ENCODE measurements around the gene CELA2B. TPM values are rescaled to one million over a fixed set of nuclear protein-coding genes. Genes with fewer than 3 reads are reported as not detected.

The CELA2B gene
- total and polyA plus RNA-seq, 9 of the 15 experiments (the other 6 are each of a cell fraction or from before 2014, with no cell fraction given), result 0.25 to 2.1 (median 0.38) TPM; not detected in 5

DNA sequence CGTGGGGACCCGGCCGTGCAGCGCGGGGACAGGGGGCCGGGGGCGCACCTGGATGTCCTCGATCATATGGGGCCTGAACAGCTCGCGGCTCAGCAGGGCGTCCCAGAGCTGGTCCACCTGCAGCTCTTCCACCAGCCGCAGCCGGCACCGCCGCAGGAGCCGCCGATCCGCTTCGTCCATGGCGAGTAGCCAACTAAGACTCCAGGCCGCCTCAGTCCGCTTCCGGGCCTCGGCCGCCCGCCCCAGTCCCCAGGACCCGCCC is 48.0 kb downstream of the CELA2B start, which contains the start of gene CASP9:
CASP9 (minus strand) TSS at position 195 of the 262 bp plus-strand sequence; CDS start at position 180, 15 bp downstream.
- peaks cover 49% of the 10 kb centered on the region for H3K79me2 ChIP-seq (ENCODE audit: control insufficient read depth, insufficient read depth, low read length)
- H3K9me1 ChIP-seq (ENCODE audit: control insufficient read depth, insufficient read depth, low read length), result no peaks in the 10 kb centered on the region
- in situ Hi-C loops (cut with MboI), result no loop called here
- FAIRE-seq, result no peak
- peak within 1 kb of the TSS; percentile 83 for H3K4me3 ChIP-seq
- ChIA-PET CTCF (ENCODE audit: low intra/inter-chr PET ratio) (interaction anchor here (0.6 kb wide), 1 partner anchor 117 kb away, joined by 3 read pairs; no protein-coding TSS in a partner anchor), POLR2A (interaction anchor here (0.6 to 1.2 kb wide), 4 partner anchors 9 to 1901 kb away, joined by 3 to 4 read pairs (median 4); no protein-coding TSS in a partner anchor)
- no peaks in the 10 kb centered on the region for H3K9me3 ChIP-seq (replicated peaks; ENCODE audit: control insufficient read depth, insufficient read depth, low read depth, low read length)
- BruUV-seq (replicated peaks), result no TSS peak
- peak within 1 kb of the TSS; percentile 96 for H2AFZ ChIP-seq (ENCODE audit: low read depth, low read length)
- peaks cover 7% of the 10 kb centered on the region; the same call in 2 of the 3 replicates for H3K36me3 ChIP-seq (ENCODE audit: control insufficient read depth, insufficient read depth, low read length)
- intact Hi-C loops (cut with micrococcal nuclease), result loop anchor here (10.0 kb wide), 1 partner anchor 311 kb away; no protein-coding TSS in a partner anchor
- H4K20me1 ChIP-seq (replicated peaks; ENCODE audit: control insufficient read depth, insufficient read depth, low read length), result no peaks in the 10 kb centered on the region
- peaks cover 15 to 36% of the 10 kb centered on the region in 2 experiments for H3K4me1 ChIP-seq (replicated peaks in 1 of 2; ENCODE audit: control insufficient read depth in 2 of 2, insufficient read depth in 2 of 2, low read length in 2 of 2)
- peak within 1 kb of the TSS; percentile 92 to 94 for H3K9ac ChIP-seq (ENCODE audit: insufficient read depth in 1 of 2, low read depth in 2 of 2, low read length in 2 of 2)
- H3K4me2 ChIP-seq (ENCODE audit: insufficient read depth, low read length), result peak within 1 kb of the TSS; percentile 93
- no peak for DNase-seq (ENCODE audit: extremely low read depth in 1 of 4, low spot score in 3 of 4)
- WGBS (ENCODE audit: insufficient coverage, low coverage, missing lambda C conversion rate), result 3% methylated on average over 20 of the region's 27 CpGs
- ATAC-seq, result no peak
- peak within 1 kb of the TSS; percentile 96 for H3K27ac ChIP-seq (ENCODE audit: extremely low read depth, low read depth, low read length)
- no peaks in the 10 kb centered on the region for H3K27me3 ChIP-seq (ENCODE audit: control insufficient read depth in 2 of 2, insufficient read depth in 2 of 2, low read length in 2 of 2)
- TF ChIP-seq RB1 (IDR thresholded peaks at IDR 0.05; ENCODE audit: low read depth) (peak; percentile 60; the same call in 1 of the 2 replicates), ZNF121 (CRISPR knock-in tag; conservative IDR thresholded peaks at IDR 0.05) (no peak), ZBTB1 (CRISPR knock-in tag; IDR thresholded peaks at IDR 0.05; ENCODE audit: borderline replicate concordance, low read depth) (peak; percentile 7; the same call in 1 of the 2 replicates), COPS2 (conservative IDR thresholded peaks at IDR 0.05) (no peak), SP2 (IDR thresholded peaks at IDR 0.05; ENCODE audit: extremely low read depth, low read depth, low read length, poor library complexity, severe bottlenecking) (no peak)
- TF ChIP-seq, protein P1, sequence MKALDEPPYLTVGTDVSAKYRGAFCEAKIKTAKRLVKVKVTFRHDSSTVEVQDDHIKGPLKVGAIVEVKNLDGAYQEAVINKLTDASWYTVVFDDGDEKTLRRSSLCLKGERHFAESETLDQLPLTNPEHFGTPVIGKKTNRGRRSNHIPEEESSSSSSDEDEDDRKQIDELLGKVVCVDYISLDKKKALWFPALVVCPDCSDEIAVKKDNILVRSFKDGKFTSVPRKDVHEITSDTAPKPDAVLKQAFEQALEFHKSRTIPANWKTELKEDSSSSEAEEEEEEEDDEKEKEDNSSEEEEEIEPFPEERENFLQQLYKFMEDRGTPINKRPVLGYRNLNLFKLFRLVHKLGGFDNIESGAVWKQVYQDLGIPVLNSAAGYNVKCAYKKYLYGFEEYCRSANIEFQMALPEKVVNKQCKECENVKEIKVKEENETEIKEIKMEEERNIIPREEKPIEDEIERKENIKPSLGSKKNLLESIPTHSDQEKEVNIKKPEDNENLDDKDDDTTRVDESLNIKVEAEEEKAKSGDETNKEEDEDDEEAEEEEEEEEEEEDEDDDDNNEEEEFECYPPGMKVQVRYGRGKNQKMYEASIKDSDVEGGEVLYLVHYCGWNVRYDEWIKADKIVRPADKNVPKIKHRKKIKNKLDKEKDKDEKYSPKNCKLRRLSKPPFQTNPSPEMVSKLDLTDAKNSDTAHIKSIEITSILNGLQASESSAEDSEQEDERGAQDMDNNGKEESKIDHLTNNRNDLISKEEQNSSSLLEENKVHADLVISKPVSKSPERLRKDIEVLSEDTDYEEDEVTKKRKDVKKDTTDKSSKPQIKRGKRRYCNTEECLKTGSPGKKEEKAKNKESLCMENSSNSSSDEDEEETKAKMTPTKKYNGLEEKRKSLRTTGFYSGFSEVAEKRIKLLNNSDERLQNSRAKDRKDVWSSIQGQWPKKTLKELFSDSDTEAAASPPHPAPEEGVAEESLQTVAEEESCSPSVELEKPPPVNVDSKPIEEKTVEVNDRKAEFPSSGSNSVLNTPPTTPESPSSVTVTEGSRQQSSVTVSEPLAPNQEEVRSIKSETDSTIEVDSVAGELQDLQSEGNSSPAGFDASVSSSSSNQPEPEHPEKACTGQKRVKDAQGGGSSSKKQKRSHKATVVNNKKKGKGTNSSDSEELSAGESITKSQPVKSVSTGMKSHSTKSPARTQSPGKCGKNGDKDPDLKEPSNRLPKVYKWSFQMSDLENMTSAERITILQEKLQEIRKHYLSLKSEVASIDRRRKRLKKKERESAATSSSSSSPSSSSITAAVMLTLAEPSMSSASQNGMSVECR (CRISPR knock-in tag; IDR thresholded peaks at IDR 0.05), result peak; percentile 79
- TF ChIP-seq, protein P2, sequence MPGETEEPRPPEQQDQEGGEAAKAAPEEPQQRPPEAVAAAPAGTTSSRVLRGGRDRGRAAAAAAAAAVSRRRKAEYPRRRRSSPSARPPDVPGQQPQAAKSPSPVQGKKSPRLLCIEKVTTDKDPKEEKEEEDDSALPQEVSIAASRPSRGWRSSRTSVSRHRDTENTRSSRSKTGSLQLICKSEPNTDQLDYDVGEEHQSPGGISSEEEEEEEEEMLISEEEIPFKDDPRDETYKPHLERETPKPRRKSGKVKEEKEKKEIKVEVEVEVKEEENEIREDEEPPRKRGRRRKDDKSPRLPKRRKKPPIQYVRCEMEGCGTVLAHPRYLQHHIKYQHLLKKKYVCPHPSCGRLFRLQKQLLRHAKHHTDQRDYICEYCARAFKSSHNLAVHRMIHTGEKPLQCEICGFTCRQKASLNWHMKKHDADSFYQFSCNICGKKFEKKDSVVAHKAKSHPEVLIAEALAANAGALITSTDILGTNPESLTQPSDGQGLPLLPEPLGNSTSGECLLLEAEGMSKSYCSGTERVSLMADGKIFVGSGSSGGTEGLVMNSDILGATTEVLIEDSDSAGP (CRISPR knock-in tag; IDR thresholded peaks at IDR 0.05), result no peak
